Skeletal muscle satellite cell (primary cell): Measurements from ENCODE around the gene VWA8.
A peak's percentile ranks its signal among the peaks of the same experiment; 100 is the strongest.

Experiments used
- H3K27me3 ChIP-seq: 2 replicates; pipeline ENCODE4 v1.7.0; 2013; ENCODE audit warnings: low read length; ENCODE audit not compliant: control insufficient read depth, insufficient read depth
- H3K36me3 ChIP-seq: 2 replicates; pipeline ENCODE4 v1.7.0; 2013; ENCODE audit warnings: mild to moderate bottlenecking, control low read depth, low read length; ENCODE audit not compliant: insufficient read depth
- H3K4me1 ChIP-seq: 2 replicates; pipeline ENCODE4 v1.7.0; 2013; ENCODE audit warnings: low read length; ENCODE audit not compliant: control insufficient read depth, insufficient read depth
- H3K4me2 ChIP-seq: 2 replicates; pipeline ENCODE4 v1.7.0; 2013; ENCODE audit warnings: mild to moderate bottlenecking, low read length
- H3K4me3 ChIP-seq: 2 replicates; pipeline ENCODE4 v1.7.0; 2013; ENCODE audit warnings: low read length
- H3K9ac ChIP-seq: 2 replicates; pipeline ENCODE4 v1.7.0; 2013; ENCODE audit warnings: mild to moderate bottlenecking, low read depth, low read length, moderate library complexity
- H3K9me3 ChIP-seq: replicated peaks from 2 replicates; pipeline ENCODE4 v1.7.0; 2013; ENCODE audit warnings: mild to moderate bottlenecking, control low read depth, low read length

Gene VWA8

GRCh38 chr13:41674246-41674645 is 286.7 kb downstream of the VWA8 start:
- Histone ChIP-seq H3K9me3 (no peaks in the 10 kb centered on the region), H3K27me3 (no peaks in the 10 kb centered on the region), H3K4me2 (no peak overlapping the region), H3K36me3 (no peaks in the 10 kb centered on the region), H3K4me3 (no peak overlapping the region), H3K4me1 (peaks cover 9% of the 10 kb centered on the region), H3K9ac (no peak overlapping the region)

DNA sequence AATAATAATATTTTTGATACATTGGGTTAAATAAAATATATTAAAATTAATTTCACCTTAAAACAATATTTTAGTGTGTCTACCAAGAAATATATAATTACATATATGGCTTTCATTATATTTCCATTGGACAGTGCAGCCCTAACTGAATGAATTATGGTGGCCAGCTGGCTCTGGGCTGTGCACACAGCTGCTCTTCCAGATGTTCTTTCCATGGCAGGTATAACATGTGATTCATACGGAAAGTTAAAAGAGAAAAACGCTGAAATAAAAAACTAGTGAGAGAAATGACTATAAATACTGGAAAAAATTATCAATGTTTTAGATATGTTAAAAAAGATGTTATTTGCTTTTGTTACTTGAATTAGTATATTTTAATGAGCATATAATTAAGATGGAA is 287.3 kb downstream of the VWA8 start:
- Histone ChIP-seq H3K36me3 (no peaks in the 10 kb centered on the region), H3K4me2 (no peak overlapping the region), H3K9ac (no peak overlapping the region), H3K27me3 (no peaks in the 10 kb centered on the region), H3K4me3 (no peak overlapping the region), H3K4me1 (peaks cover 9% of the 10 kb centered on the region), H3K9me3 (no peaks in the 10 kb centered on the region)

GRCh38 chr13:41670873-41671443 is 290.0 kb downstream of the VWA8 start:
- H3K36me3 ChIP-seq: no peaks in the 10 kb centered on the region
- H3K4me3 ChIP-seq: no peak overlapping the region
- peaks cover 9% of the 10 kb centered on the region for H3K4me1 ChIP-seq
- no peaks in the 10 kb centered on the region for H3K9me3 ChIP-seq
- no peak overlapping the region for H3K9ac ChIP-seq
- no peaks in the 10 kb centered on the region for H3K27me3 ChIP-seq
- H3K4me2 ChIP-seq: no peak overlapping the region

DNA sequence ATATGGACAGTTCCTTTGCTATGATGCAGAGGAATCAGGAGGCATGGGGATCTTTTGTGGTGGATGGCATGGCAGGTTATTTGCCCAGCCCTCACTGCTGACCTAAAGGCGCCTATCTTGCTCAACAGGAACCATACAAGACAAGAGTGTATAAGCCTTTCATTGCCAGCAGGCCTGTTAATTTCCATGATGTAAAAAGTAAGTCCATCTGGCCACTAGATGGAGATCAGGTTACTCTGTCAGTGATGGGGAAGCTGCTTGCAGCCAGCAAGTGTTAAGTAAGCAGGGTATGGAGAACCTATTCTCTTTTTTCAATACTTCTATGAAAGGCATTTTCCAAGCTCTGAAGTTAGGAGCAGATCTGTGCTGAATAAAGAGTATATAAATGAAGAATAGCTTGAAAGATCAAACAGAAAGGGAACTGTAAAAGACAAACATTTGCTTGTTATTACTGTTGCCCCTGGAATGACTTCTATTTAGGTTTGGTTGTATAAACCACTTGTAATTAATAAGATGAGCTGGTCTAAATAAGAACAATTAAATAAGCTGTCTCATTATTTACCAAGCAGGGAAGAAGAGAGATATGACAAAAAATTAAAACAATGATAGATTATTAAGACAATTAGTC is 292.7 kb downstream of the VWA8 start:
- Histone ChIP-seq H3K9ac (no peak overlapping the region), H3K27me3 (no peaks in the 10 kb centered on the region), H3K4me1 (no peaks in the 10 kb centered on the region), H3K9me3 (no peaks in the 10 kb centered on the region), H3K4me2 (no peak overlapping the region), H3K36me3 (no peaks in the 10 kb centered on the region), H3K4me3 (no peak overlapping the region)

- Histone ChIP-seq H3K4me3 (no peak overlapping the region), H3K9me3 (no peaks in the 10 kb centered on the region), H3K27me3 (no peaks in the 10 kb centered on the region), H3K36me3 (no peaks in the 10 kb centered on the region), H3K9ac (no peak overlapping the region), H3K4me2 (no peak overlapping the region), H3K4me1 (no peaks in the 10 kb centered on the region)
Measured at GRCh38 chr13:41666644-41667043, 294.3 kb downstream of the VWA8 start.

DNA sequence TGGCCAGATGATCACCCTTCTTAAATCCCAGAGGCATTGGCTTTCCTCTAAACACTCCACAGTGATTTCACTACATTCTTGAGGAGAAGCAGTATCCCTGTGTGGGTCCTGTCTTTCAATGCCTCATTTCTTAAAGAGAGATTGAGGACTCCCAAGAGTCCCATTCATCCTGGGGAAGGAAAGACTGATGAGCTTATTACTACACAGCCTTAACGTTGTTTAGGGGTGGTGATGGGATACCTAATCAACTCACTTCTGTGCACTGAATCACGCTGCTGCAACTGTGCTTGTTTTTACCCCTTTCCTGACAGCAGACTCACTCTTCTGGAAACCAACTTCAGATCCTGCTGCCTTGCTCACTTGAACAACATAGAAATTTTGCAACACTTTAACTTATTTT is 300.5 kb downstream of the VWA8 start:
- Histone ChIP-seq H3K4me1 (peaks cover 9% of the 10 kb centered on the region), H3K27me3 (no peaks in the 10 kb centered on the region), H3K4me3 (no peak overlapping the region), H3K9ac (no peak overlapping the region), H3K4me2 (no peak overlapping the region), H3K36me3 (no peaks in the 10 kb centered on the region), H3K9me3 (no peaks in the 10 kb centered on the region)

GRCh38 chr13:41658057-41658661 is 302.8 kb downstream of the VWA8 start:
- no peaks in the 10 kb centered on the region for H3K9me3 ChIP-seq
- no peak overlapping the region for H3K4me3 ChIP-seq
- no peak overlapping the region for H3K4me2 ChIP-seq
- H3K4me1 ChIP-seq: peaks cover 9% of the 10 kb centered on the region
- H3K36me3 ChIP-seq: no peaks in the 10 kb centered on the region
- no peak overlapping the region for H3K9ac ChIP-seq
- no peaks in the 10 kb centered on the region for H3K27me3 ChIP-seq

GRCh38 chr13:41655997-41656396 is 304.9 kb downstream of the VWA8 start:
- Histone ChIP-seq H3K9me3 (no peaks in the 10 kb centered on the region), H3K27me3 (no peaks in the 10 kb centered on the region), H3K4me3 (no peak overlapping the region), H3K4me1 (peaks cover 15% of the 10 kb centered on the region), H3K4me2 (no peak overlapping the region), H3K9ac (no peak overlapping the region), H3K36me3 (no peaks in the 10 kb centered on the region)

GRCh38 chr13:41654796-41655195 is 306.1 kb downstream of the VWA8 start:
- Histone ChIP-seq H3K27me3 (no peaks in the 10 kb centered on the region), H3K4me3 (no peak overlapping the region), H3K36me3 (no peaks in the 10 kb centered on the region), H3K9ac (no peak overlapping the region), H3K4me2 (no peak overlapping the region), H3K4me1 (peaks cover 15% of the 10 kb centered on the region), H3K9me3 (no peaks in the 10 kb centered on the region)

- H3K36me3 ChIP-seq: no peaks in the 10 kb centered on the region
- no peak overlapping the region for H3K4me3 ChIP-seq
- no peak overlapping the region for H3K4me2 ChIP-seq
- no peaks in the 10 kb centered on the region for H3K9me3 ChIP-seq
- peak overlapping the region; percentile 37 for H3K9ac ChIP-seq
- H3K4me1 ChIP-seq: peaks cover 16% of the 10 kb centered on the region
- no peaks in the 10 kb centered on the region for H3K27me3 ChIP-seq
Measured at GRCh38 chr13:41652735-41653361, 308.1 kb downstream of the VWA8 start.

DNA sequence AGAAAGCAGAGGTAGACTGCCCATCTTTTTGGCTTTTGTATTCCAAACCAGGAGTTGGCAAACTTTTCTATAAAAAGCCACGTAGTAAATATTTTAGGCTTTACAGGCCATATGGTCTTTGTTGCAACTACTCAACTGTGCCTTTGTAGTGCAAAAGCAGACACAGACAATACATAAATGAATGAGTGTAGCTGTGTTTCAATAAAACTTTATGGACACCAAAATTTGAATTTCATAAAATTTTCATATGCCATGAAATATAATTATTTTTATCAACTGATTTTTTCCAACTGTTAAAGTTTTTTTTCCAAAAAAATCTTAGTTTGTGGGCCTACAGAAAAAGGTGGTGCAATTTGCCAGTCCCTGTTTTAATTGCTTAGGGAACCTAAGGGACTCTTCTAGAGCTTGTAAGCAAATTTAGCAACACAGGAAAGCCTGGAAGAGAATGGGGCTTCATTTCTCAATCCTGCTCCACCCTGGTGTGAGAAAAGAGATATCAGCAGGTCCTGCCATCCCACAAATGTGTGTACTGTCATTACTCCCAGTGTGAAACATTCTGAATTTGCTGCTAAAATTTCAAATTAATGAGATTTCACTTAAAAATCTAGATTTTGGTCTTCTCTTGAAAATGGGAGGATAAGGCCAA is 309.4 kb downstream of the VWA8 start:
- Histone ChIP-seq H3K9ac (no peak overlapping the region), H3K4me3 (no peak overlapping the region), H3K4me1 (peaks cover 18% of the 10 kb centered on the region), H3K36me3 (no peaks in the 10 kb centered on the region), H3K4me2 (no peak overlapping the region), H3K27me3 (no peaks in the 10 kb centered on the region), H3K9me3 (no peaks in the 10 kb centered on the region)
